Smooth muscle cell (in vitro differentiated cells): ENCODE results near the gene ELMOD1. TPM values are rescaled to one million over a fixed set of nuclear protein-coding genes. Genes with fewer than 3 reads are reported as not detected.

Experiments used
- DNase-seq: peaks from one replicate; lab custom pipeline; 2025; ENCODE audit not compliant: unreplicated experiment; lab: John Stamatoyannopoulos, UW
- H2AFZ ChIP-seq: fragments of 200-600 bp; sonication (generic); 2 replicates; pipeline ENCODE4 v1.6.0; 2016; ENCODE audit warnings: antibody characterized with exemption, low read depth, mild to moderate bottlenecking
- H3F3A ChIP-seq: fragments of 200-600 bp; sonication (generic); 2 replicates; pipeline ENCODE4 v1.6.0; 2017; ENCODE audit warnings: antibody characterized with exemption, low read depth
- H3K27ac ChIP-seq: fragments of 200-600 bp; sonication (generic); 2 replicates; pipeline ENCODE4 v1.5.1; 2016; ENCODE audit warnings: low read depth, mild to moderate bottlenecking
- H3K27me3 ChIP-seq: fragments of 200-600 bp; sonication (generic); 2 replicates; pipeline ENCODE4 v1.6.1; 2016; ENCODE audit warnings: low read depth, mild to moderate bottlenecking
- H3K36me3 ChIP-seq: fragments of 200-600 bp; sonication (generic); 2 replicates; pipeline ENCODE4 v1.5.1; 2016; ENCODE audit warnings: low read depth
- H3K4me1 ChIP-seq: fragments of 200-600 bp; sonication (generic); 2 replicates; pipeline ENCODE4 v1.5.1; 2016; ENCODE audit warnings: low read depth
- H3K4me2 ChIP-seq: fragments of 200-600 bp; sonication (generic); 2 replicates; pipeline ENCODE4 v1.6.0; 2016; ENCODE audit warnings: mild to moderate bottlenecking
- H3K4me3 ChIP-seq: fragments of 200-600 bp; sonication (generic); 2 replicates; pipeline ENCODE4 v1.5.1; 2016; ENCODE audit warnings: mild to moderate bottlenecking
- H3K79me2 ChIP-seq: fragments of 200-600 bp; sonication (generic); 2 replicates; pipeline ENCODE4 v1.6.0; 2016; ENCODE audit warnings: low read depth, mild to moderate bottlenecking
- H3K9ac ChIP-seq: fragments of 200-600 bp; sonication (generic); 2 replicates; pipeline ENCODE4 v1.6.0; 2016; ENCODE audit warnings: low read depth
- H3K9me3 ChIP-seq: fragments of 200-600 bp; sonication (generic); replicated peaks from 2 replicates; pipeline ENCODE4 v1.5.1; 2016; ENCODE audit warnings: low read depth
- H4K20me1 ChIP-seq: fragments of 200-600 bp; sonication (generic); 2 replicates; pipeline ENCODE4 v1.6.0; 2016; ENCODE audit warnings: low read depth
- WGBS: methylation state at CpG from one replicate; pipeline ENCODE4 v1.1.7; 2016; ENCODE audit warnings: low lambda C conversion rate; 5-methylcytosine and 5-hydroxymethylcytosine counted together
- polyA plus RNA-seq: library from polyadenylated mRNA; unstranded; fragments of >200 nt; fragmentation: Nextera tagmentation; extraction: Ambion mirVana; gene quantifications from 2 replicates; pipeline ENCODE4 v1.2.1, GENCODE V29; 2016
- total RNA-seq: library from RNA; depleted of rRNA; stranded (reverse); fragments of >200 nt; gene quantifications from 2 replicates; pipeline ENCODE4 v1.2.3, GENCODE V29; 2014
- TF ChIP-seq, protein P1 (sequence below): fragments of 200-600 bp; sonication (generic); IDR thresholded peaks from 2 replicates; pipeline ENCODE4 v1.5.1; 2017; ENCODE audit warnings: borderline replicate concordance, mild to moderate bottlenecking, antibody characterized with exemption; ENCODE audit not compliant: insufficient read depth, poor library complexity, severe bottlenecking

The ELMOD1 gene
- total and polyA plus RNA-seq, 2 experiments from 2014 or later, result 0.24 to 0.94 TPM

DNA sequence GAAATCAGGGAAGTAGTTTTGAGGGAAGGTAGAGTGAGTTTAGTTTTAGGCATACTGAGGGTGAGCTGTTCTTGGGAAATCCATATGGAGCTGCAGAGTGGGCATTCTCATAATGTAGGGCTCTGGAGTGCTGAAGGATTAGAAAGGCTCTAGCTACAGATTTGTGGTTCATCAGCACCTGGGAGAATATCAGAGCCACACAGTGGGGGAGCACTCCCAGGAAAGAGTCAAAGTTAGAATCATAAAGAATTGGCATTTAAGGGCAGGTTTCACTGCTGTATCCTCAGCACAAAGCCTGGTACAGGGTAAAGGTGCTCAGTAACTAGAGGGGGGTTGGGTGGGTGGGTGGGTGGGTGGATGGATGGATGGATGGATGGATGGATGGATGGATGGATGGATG, 68.4 kb downstream of the ELMOD1 start:
- no peak overlapping the region for H3K27ac ChIP-seq

DNA sequence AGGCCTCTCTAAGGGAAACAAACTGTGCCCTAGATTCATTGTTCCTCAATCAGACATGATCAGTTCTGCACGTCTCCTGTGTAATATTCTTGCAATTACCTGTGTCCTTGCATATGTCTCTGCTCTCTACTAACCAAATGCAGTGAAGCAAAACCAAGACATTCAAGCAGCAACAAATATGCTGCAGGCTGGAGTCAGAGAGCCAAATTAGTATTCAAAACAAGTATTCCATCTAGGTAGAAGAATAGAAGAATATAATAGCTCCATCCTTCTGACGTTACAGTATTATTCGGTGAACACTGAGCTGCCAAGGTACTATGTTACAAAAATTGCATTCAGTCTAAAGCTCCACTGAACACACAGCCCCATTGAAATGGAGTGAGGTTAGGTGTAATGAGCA, 69.1 kb downstream of the ELMOD1 start:
- Histone ChIP-seq H3K79me2 (no peaks in the 10 kb centered on the region), H3K4me3 (no peak overlapping the region), H3K4me2 (no peak overlapping the region), H3F3A (no peaks in the 10 kb centered on the region), H3K27me3 (no peaks in the 10 kb centered on the region), H2AFZ (no peak overlapping the region), H3K4me1 (no peaks in the 10 kb centered on the region), H3K9me3 (no peaks in the 10 kb centered on the region), H3K9ac (no peak overlapping the region), H4K20me1 (no peaks in the 10 kb centered on the region), H3K27ac (no peak overlapping the region), H3K36me3 (no peaks in the 10 kb centered on the region)
- TF ChIP-seq, protein P1, sequence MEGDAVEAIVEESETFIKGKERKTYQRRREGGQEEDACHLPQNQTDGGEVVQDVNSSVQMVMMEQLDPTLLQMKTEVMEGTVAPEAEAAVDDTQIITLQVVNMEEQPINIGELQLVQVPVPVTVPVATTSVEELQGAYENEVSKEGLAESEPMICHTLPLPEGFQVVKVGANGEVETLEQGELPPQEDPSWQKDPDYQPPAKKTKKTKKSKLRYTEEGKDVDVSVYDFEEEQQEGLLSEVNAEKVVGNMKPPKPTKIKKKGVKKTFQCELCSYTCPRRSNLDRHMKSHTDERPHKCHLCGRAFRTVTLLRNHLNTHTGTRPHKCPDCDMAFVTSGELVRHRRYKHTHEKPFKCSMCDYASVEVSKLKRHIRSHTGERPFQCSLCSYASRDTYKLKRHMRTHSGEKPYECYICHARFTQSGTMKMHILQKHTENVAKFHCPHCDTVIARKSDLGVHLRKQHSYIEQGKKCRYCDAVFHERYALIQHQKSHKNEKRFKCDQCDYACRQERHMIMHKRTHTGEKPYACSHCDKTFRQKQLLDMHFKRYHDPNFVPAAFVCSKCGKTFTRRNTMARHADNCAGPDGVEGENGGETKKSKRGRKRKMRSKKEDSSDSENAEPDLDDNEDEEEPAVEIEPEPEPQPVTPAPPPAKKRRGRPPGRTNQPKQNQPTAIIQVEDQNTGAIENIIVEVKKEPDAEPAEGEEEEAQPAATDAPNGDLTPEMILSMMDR, result no peak
- DNase-seq, result no peak
- WGBS, result 94% methylated on average over 3 of the region's 3 CpGs

More for the DNA sequence above, 68.4 kb downstream of the ELMOD1 start:
- no peak overlapping the region for H3K4me3 ChIP-seq
- H3K4me1 ChIP-seq, result no peaks in the 10 kb centered on the region
- DNase-seq, result no peak
- H3K9ac ChIP-seq, result no peak overlapping the region
- H3K79me2 ChIP-seq, result no peaks in the 10 kb centered on the region
- no peaks in the 10 kb centered on the region for H3F3A ChIP-seq
- TF ChIP-seq, protein P1, result no peak
- no peaks in the 10 kb centered on the region for H3K9me3 ChIP-seq
- no peaks in the 10 kb centered on the region for H4K20me1 ChIP-seq
- no peaks in the 10 kb centered on the region for H3K36me3 ChIP-seq
- H2AFZ ChIP-seq, result no peak overlapping the region
- no peaks in the 10 kb centered on the region for H3K27me3 ChIP-seq
- no peak overlapping the region for H3K4me2 ChIP-seq

DNA sequence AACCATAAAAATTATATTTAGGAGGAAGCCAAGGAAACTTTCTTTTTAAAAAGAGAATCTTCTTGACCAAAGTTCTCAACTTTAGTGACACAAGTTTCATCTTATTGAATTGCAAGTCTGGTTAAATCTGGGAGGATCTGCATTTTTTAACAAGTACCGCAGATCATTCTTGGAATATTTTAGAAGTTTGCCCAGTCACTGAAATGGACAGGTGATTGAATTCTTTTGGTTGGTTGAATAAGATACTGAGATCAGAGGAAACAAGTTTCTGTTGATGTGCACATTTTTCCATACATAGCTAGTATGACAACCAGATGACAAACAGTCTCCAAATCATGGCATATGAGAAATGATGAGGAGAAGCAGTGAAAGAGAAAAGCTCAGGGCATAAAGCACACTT, 70.7 kb downstream of the ELMOD1 start:
- no peak overlapping the region for H3K4me2 ChIP-seq
- no peaks in the 10 kb centered on the region for H3K79me2 ChIP-seq
- WGBS, result 97% methylated on average over 1 of the region's 1 CpG
- no peaks in the 10 kb centered on the region for H3K36me3 ChIP-seq
- H2AFZ ChIP-seq, result no peak overlapping the region
- no peaks in the 10 kb centered on the region for H4K20me1 ChIP-seq
- H3F3A ChIP-seq, result no peaks in the 10 kb centered on the region
- no peak for DNase-seq
- H3K4me1 ChIP-seq, result no peaks in the 10 kb centered on the region
- no peak overlapping the region for H3K9ac ChIP-seq
- no peaks in the 10 kb centered on the region for H3K27me3 ChIP-seq
- no peak overlapping the region for H3K27ac ChIP-seq
- TF ChIP-seq, protein P1, result no peak
- H3K9me3 ChIP-seq, result no peaks in the 10 kb centered on the region
- no peak overlapping the region for H3K4me3 ChIP-seq

- H3K27me3 ChIP-seq, result no peaks in the 10 kb centered on the region
- TF ChIP-seq, protein P1, result no peak
- no peaks in the 10 kb centered on the region for H3F3A ChIP-seq
- DNase-seq, result no peak
- WGBS, result 92% methylated on average over 10 of the region's 10 CpGs
- H3K9ac ChIP-seq, result no peak overlapping the region
- H3K4me2 ChIP-seq, result no peak overlapping the region
- H3K79me2 ChIP-seq, result no peaks in the 10 kb centered on the region
- no peak overlapping the region for H3K27ac ChIP-seq
- no peaks in the 10 kb centered on the region for H3K9me3 ChIP-seq
- H3K4me3 ChIP-seq, result no peak overlapping the region
- H3K4me1 ChIP-seq, result no peaks in the 10 kb centered on the region
- no peaks in the 10 kb centered on the region for H4K20me1 ChIP-seq
- no peak overlapping the region for H2AFZ ChIP-seq
- no peaks in the 10 kb centered on the region for H3K36me3 ChIP-seq
Measured at GRCh38 chr11:107665018-107665417, 74.1 kb downstream of the ELMOD1 start.
